ENCODE results near the gene ZBTB6. TPM values are rescaled to one million over a fixed set of nuclear protein-coding genes. Genes with fewer than 3 reads are reported as not detected.

Gene ZBTB6
- total RNA-seq, 1 donor from 2014 or later = 9.0 TPM

- Mint-ChIP-seq H3K36me3 (ENCODE audit: insufficient read depth) (peaks cover 56% of the 10 kb centered on the region), H3K4me1 (ENCODE audit: low read depth) (no peaks in the 10 kb centered on the region), H3K4me3 (ENCODE audit: low read depth) (no peak overlapping the region), H3K27me3 (no peaks in the 10 kb centered on the region), H3K9me3 (ENCODE audit: low read depth) (peaks cover 2% of the 10 kb centered on the region), H3K27ac (no peak overlapping the region)
- TF ChIP-seq CTCF (IDR thresholded peaks at IDR 0.05; ENCODE audit: unreplicated experiment) = no peak
- no peak for DNase-seq (ENCODE audit: low spot score, unreplicated experiment)
Measured at GRCh38 chr9:122860319-122861142, 52.6 kb downstream of the ZBTB6 start.

Other genes with a start within 250 kb of the ZBTB6 start
- gene OR1L3, start 238.2 kb downstream of the ZBTB6 start, total RNA-seq = not detected in 2 replicates
- not detected in 2 replicates for gene OR1L4, start 189.3 kb downstream of the ZBTB6 start, total RNA-seq
- not detected in 2 replicates for gene OR1L6, start 171.0 kb downstream of the ZBTB6 start, total RNA-seq
- not detected in 2 replicates for gene OR5C1, start 124.4 kb downstream of the ZBTB6 start, total RNA-seq
- gene OR1K1, start 113.2 kb downstream of the ZBTB6 start, total RNA-seq = not detected in 2 replicates
- 31.2 and 33.3 TPM in 2 replicates for gene PDCL, start 84.7 kb downstream of the ZBTB6 start, total RNA-seq
- gene RC3H2, start 8.0 kb downstream of the ZBTB6 start, total RNA-seq = 61.3 and 68.8 TPM in 2 replicates
- gene ZBTB26, start 18.2 kb upstream of the ZBTB6 start, total RNA-seq = 14.1 and 15.4 TPM in 2 replicates
- 78.9 and 93.6 TPM in 2 replicates for gene RABGAP1, start 27.7 kb upstream of the ZBTB6 start, total RNA-seq
- 2.9 and 3.4 TPM in 2 replicates for gene GPR21, start 120.3 kb upstream of the ZBTB6 start, total RNA-seq